NCI-H82 treated with DMSO at 0.1 percent for 48 hours (cell line): ENCODE measurements around the gene ZWILCH.
"Not testable (repeated sequence)": the region's sequence is repeated elsewhere in the genome, so short reads cannot be mapped to it uniquely, and the experiment has no call there.

Source experiments
- DNase-seq: peaks from one replicate; lab custom pipeline; 2025; ENCODE audit not compliant: unreplicated experiment; lab: John Stamatoyannopoulos, UW

Gene ZWILCH

DNA sequence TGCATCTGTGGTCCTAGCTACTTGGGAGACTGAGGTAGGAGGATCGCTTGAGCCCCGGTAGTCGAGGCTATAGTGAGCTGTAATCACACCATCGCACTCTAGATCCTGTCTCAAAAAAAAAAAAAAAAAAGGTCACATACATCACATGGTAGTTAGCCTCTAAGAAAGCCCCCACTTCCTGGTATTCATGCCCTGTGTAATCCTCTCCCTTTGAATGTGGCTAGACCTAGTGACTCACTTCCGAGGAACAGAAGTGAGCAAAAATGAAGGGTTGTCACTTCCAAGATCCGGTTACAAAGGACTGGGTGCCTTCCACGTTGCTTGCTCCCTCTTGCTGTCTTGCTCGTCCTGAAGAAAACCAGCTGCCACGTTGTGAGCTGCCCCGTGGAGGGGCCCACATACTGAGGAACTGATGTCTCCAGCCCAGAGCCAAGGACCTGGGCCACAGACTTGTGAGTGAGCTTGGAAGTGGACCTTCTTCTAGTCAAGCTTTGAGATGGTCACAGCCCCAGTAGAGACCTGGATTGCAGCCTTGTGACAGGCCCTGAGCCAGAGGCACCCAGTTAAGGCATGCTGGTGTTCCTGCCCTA, 73.3 kb downstream of the ZWILCH start:
- DNase-seq, result no peak

DNA sequence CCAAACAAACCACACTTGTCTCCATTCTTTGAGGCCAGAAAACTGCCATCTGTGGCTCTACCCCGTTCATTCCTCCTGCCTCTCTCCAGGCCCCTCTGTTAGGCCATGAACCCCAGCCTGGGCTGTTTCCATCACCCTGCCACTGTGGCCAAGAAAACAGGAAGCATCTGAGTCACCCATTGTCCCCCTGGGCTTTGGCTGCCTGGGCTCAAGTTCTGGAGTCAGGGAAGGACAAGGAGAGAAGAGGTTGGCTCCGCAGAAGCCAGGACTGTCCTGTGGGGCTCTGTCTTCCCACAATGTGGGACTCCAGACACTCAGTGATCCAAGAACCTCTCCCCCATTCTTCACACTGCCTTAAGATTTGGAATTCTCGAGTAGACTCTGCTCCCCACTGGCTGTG, 75.5 kb downstream of the ZWILCH start:
- DNase-seq, result no peak

DNA sequence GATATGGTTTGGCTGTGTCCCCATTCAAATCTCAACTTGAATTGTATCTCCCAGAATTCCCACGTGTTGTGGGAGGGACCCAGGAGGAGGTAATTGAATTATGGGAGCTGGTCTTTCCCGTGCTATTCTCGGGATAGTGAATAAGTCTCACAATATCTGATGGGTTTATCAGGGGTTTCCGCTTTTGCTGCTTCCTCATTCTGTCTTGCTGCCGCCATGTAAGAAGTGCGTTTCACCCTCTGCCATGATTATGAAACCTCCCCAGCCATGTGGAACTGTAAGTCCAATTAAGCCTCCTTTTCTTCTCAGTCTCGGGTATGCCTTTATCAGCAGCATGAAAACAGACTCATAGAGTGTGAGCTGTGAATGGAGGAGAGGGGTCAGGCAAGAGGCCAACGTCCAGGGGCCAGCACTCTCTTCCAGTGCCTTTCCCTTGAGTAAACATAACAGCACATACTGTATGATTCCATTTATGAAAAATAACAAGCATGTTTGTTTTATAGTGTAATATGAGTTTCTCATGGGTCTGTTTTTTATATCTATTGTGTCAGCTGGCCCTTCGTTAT, 76.9 kb downstream of the ZWILCH start:
- DNase-seq, result no peak

DNA sequence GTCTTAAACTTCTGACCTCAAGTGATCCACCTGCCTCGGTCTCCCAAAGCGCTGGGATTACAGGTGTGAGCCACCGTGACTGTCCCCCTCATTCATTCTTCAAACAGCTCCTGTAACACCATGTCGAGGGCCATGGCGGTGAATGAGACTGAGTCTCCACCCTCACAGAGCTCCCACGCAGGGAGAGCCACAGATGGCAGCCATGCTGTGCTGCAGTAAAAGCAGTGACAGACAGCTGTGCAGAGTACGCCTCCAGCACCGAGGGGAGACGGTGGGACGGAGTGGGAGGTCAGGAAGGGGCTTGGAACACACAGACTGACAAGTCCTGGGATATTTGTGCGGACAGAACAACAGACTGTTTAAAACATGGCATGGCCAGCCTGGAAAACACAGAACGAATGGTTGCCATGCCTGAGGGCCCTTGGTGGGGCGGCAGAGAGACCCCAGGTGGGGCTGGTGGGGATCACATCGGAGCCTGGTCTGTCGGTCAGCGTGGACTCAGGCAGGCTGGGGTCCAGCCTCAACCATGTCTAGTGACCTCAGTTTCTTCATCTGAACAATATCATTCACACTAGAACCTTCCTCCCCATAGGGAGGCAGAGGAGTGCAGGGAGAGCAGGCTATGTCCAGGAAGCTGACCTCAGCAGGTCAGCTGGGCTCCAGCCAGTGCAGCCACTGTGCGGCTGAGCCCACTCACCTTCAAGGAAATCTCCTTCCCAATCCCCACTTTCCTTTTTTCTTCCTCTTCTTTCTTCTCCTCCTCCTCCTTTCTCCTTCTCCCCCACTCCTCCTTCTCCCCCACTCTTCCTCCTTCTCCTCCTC, 81.2 kb downstream of the ZWILCH start:
- no peak for DNase-seq

DNA sequence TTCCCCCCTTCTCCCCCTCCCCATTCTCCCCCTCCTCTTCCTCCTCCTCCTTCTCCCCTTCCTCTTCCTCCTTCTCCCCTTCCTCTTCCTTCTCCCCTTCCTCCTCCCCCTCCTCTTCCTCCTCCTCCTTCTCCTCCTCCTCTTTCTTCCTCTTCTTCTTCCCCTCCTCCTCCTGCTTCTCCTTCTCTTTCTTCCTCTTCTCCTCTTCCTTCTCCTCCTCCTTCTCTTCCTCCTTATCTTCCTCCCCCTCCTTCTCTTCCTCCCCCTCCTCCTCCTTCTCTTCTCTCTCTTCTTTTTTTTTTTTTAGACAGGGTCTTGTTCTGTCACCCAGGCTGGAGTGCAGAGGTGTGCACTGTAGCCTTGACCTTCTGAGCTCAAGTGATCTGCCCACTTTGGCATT, 81.9 kb downstream of the ZWILCH start:
- DNase-seq, result no peak

DNA sequence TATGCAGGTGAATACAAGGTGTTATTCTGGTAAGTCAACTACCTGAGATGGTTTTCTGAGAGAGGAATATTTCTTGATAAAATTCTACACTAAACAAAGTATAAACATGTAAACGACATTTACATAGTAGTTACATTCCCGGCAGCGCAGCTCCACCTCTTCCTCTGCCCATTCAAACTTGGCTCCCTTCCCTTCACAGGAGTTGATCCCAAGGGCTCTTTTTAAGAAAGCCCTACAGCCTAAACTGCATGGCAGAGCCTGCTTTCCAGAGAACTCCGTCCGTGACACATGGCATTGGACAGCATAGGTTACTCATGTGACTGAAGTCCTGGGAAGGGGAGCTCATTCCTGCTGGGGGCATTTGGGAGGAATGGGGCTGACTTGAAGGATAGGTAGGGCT, 82.6 kb downstream of the ZWILCH start:
- no peak for DNase-seq

DNA sequence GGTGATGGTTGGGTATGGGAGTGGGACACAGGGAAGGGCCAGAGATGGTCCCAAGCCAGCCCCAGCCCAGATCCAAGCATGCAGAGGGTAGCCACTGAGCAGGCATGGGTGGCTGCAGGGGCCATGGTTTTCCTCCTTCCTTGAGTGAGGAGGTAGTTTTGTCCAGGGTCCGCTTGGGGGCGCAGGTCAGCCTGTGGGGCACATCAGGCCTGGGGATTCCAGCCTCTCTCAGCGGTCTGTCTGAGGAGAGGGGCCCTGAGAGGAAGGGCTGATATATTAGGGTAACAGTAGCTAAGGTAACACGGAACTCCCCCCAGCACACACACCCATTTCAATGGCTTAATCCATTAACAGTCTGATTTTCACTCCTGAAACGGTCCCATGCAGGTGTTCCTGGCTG, 83.4 kb downstream of the ZWILCH start:
- DNase-seq, result no peak

DNA sequence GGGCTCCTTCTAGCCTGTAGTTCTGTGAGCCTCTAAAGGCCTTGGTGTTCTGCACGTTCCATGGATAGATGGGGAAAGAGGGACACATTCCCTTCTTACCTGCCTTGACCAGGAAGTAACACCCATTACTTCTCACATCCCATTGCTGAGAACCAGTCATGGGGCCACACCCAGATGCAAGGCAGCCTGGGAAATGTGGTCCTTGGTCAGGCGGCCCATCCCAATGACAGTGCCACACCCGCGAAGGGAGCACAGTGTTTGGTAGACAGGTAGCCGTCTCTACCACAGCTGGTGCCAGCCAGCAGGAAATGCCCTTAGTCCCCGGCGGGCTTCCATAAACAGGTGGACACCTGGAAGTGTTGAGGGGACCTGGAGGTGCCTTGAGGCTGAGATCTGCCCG, 83.8 kb downstream of the ZWILCH start:
- DNase-seq, result no peak

DNA sequence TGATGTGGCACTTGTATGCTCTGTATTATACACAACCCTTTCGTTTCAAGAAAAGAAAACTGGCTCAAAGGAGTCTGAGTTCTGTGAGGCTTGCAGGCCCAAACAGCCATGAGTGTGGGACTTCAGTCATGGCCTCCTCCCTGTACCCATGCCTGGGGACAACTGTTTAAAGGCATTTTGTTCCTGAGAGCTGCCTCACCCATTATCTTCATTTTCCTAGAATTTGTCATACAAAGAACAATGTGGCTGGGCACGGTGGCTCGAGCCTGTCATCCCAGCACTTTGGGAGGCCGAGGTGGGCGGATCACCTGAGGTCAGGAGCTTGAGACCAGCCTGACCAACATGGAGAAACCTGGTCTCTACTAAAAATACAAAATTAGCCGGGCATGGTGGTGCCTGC, 84.3 kb downstream of the ZWILCH start:
- DNase-seq, result not testable (repeated sequence)

DNA sequence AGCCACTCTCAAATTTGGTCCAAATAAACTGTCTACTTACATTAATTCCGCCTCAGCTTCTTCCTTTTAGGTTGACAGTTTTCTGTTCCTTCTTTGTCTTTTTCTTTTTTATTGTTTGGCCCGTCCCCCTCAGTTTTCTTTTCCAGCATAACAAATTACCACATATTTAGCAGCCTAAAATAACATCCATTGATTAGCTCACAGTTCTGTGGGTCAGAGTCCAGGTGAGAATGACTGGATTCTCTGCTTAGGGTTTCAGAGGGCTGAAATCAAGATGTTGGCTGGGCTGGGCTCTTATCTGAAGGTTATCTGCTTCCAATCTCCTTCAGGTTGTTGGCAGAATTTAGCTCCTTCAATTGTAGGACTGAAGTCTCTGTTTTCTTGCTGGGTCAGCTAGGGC, 85.3 kb downstream of the ZWILCH start:
- no peak for DNase-seq

DNA sequence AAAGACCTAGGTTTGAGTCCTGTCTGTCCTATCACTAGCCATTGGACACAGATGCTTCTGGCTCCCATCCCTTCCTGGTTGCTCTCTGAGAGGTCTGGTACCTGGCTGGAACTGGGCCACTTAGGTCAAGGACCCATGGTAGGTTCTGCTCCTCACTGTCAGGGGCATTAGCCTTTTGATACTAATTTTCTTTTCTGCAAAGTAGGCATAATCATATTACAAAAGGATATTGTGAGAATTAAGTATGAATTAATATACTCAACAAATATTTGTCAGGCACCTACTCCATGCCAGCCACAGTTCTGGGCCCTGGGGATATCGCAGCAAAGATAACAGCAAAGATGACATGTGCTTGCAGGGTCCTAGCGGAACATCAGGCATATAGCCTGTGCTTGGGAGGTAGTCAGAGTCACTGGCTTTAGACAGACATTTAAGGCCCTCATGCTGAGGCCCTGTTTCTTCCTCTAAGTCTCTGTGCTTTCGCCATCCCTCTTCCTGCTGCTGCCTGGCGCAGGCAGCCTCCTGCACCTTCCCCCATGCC, 86.3 kb downstream of the ZWILCH start:
- DNase-seq, result no peak

DNA sequence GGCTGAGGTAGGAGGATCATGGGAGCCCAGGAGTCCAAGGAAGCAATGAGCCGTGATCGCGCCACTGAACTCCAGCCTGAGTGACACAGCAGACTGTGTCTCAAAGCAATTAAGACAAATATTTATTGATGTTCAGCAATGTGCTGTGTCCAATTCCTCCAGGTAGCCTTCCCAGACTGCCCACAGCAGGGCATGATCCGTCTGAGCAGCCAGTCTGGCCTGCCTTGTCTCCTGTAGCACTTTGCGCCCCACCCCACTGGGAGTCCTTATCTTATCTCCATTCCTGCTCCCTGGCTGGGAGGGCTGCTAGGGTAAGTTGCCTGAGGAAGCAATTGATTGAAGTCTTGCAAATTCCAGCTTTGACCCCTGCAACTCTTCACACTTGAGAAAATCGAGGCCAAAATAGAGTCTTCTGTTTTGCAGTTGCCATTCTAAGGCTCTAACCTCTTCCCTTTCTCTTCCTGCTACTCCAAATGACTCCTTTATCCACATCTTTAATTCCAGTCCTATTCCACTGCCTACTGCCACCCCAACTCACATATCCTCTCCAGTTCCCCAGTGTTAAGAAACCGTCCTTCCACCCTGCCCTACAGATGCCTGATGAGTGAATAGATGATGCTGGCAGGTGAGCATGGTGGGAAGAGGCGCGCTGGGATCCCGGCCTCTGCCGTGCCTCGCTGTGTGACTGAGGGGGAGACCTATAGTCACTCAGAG, 87.5 kb downstream of the ZWILCH start:
- DNase-seq, result no peak

DNA sequence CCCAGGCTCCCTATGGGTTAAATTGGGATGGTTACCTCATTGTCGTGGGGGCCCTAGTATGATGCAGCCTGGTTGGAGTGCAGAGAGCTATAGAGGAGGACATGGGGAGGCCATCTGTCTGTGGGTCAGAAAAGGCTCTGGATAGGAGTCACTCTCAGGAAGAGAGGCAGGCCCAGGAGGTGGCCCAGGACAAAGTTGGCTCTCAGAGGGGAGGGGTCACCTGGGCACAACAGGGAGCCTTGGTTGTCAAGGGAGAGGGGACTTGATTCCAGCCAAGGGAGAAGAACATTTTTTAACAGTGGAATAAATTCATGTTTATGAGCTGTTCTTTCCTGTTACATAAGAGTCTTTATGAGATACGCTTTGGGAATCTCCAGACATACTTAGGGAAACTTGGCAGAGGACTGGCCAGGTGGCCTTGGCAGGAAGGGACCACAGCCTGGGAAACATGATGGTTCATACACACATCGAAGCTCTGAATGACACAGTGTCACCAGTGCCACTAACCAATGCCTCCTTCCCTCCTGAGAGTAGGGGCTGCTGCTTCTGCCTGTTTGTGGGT, 88.2 kb downstream of the ZWILCH start:
- DNase-seq, result no peak

DNA sequence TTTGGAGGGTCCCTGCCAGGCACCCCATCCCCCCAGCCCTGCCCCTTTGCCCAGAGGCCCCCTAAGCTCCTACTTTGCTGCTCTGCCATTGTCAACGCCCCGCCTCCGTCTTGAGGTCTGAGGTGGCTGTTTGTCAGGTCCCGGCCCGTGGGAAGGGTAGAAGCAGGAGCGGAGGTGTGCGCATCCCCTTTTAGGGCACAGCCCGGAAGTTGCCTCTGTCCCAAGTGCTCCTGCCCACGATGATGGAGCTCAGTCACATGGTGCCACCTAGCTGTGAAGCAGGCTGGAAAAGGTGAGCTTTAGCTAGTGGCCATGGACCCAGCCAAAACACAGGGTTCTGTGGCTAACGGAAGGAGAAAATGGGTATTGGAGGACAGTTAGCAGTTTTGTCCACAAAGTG, 89.2 kb downstream of the ZWILCH start:
- no peak for DNase-seq

DNA sequence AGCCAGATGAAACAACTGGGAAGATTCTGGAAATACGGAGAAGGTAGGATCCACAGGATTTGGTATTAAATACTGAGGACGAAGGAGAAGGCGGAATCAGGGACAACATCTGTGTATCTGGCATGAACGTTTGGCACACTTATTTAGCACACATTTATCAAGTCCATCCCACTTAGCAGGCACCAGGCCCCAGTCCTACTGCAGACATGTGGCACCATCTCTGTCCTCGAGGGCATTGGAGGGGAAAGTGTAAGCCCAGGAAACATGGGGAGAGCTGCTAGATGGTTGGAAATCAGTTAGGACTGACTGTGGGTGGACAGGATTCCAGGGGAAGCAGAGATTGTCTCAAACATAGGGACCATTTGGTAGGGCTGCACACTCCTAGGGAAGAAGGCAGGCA, 89.7 kb downstream of the ZWILCH start:
- DNase-seq, result no peak

DNA sequence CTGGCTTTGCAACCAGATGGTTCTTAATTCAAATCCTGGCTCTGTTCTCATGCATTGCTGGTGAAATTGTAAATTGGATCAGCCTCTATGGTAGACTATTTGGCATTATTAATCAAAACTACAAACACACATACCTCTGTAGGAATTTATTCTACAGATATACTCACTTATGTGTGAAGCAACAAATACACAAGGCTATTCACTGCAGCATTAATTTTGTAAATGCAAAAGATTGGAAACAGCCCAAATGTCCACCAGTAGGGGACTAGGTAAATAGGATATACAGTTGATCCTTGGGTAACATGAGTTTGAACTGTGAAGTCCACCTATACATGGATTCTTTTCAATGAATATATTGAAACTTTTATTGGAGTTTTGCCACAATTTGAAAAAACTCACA, 90.2 kb downstream of the ZWILCH start:
- no peak for DNase-seq

DNA sequence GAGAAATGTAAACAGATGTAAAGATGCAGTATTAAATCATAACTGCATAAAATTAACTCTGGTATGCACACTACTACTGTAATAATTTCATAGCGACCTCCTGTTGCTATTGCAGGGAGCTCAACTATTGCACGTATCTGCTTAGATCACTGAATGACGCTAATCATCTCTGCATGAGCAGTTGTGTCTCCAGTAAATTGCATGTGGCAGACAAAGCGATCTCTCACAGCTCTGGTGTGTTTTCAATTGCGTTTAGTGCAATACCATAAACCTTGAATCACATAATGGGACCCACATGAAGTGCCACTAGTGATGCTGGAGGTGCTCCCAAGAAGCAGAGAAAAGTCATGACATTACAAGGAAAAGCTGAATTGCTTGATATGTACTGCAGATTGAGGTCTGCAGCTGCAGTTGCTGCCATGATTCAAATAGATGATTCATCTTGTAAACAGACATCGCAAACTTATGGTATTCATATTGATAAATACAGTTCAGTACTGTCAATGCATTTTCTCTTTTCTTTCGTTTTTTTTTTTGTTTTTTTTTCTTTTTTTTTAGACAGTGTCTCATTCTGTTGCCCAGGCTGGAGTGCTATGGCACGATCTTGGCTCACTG, 90.9 kb downstream of the ZWILCH start:
- no peak for DNase-seq

DNA sequence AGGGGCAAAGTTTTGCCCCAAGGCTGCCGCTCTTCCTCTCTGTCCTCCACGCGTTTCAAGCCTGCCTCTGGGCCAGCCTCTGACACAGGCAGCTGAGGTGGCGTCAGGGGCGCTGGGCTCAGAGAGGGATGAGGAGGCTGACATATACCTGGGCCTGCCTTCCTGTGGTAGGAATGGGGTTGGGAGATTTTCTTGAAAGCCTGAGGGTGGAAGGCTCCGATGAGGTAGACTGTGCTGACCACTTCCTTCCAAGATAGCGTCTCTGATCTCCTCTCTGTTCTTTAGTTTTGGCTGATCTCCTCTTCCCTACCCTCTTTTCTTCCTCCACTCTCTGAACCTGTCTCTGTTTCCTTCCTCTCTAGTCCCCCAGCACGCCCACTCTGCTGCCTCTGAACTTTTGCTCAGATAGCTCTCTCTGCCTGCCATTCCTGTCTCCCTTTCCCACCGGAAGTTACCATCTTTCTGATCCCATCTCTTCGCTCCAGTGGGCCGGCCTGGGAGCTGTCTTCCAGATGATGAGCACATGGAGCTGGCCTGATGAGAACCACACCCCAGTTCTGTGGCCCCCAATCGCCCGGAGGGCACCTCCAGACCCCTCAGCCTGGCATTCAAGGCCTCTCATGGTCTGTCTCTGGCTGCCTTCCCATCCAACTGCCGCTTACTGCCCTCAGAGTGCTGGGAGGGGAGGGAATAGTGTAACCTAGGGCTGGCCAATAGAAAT, 93.1 kb downstream of the ZWILCH start:
- no peak for DNase-seq
